Astrocyte (in vitro differentiated cells and primary cell): ENCODE data around the gene MATCAP1. TPM values are rescaled to one million over a fixed set of nuclear protein-coding genes. Genes with fewer than 3 reads are reported as not detected.

ENCODE experiments used
- DNase-seq: peaks from one replicate; pipeline ENCODE4 v3.0.0-alpha.2; 2010; ENCODE audit warnings: low read depth
- FAIRE-seq: peaks from 2 replicates; lab custom pipeline; 2011; peaks lifted over from hg19 to GRCh38; lab: Jason Lieb, UNC
- H2AFZ ChIP-seq: 2 replicates; pipeline ENCODE4 v1.6.0; 2012; ENCODE audit warnings: low read depth, low read length, inconsistent platforms
- H3K27ac ChIP-seq: 2 replicates; pipeline ENCODE4 v1.5.1; 2011; ENCODE audit warnings: low read depth, low read length, inconsistent platforms
- H3K27me3 ChIP-seq: 2 replicates; pipeline ENCODE4 v1.6.0; 2011; ENCODE audit warnings: low read length, inconsistent platforms; ENCODE audit not compliant: insufficient read depth
- H3K36me3 ChIP-seq: 2 replicates; pipeline ENCODE4 v1.5.1; 2011; ENCODE audit warnings: low read length, inconsistent platforms; ENCODE audit not compliant: insufficient read depth
- H3K4me1 ChIP-seq: 2 replicates; pipeline ENCODE4 v1.5.1; 2011; ENCODE audit warnings: low read length, inconsistent platforms; ENCODE audit not compliant: insufficient read depth
- H3K4me2 ChIP-seq: 2 replicates; pipeline ENCODE4 v1.6.0; 2012; ENCODE audit warnings: low read length, inconsistent platforms
- H3K4me3 ChIP-seq: 2 replicates; pipeline ENCODE4 v1.5.1; 2011; ENCODE audit warnings: low read depth, mild to moderate bottlenecking, low read length, inconsistent platforms; ENCODE audit not compliant: insufficient read depth
- H3K79me2 ChIP-seq: 2 replicates; pipeline ENCODE4 v1.6.0; 2012; ENCODE audit warnings: mild to moderate bottlenecking, low read length, inconsistent platforms; ENCODE audit not compliant: insufficient read depth
- H3K9ac ChIP-seq: 2 replicates; pipeline ENCODE4 v1.6.0; 2012; ENCODE audit warnings: mild to moderate bottlenecking, low read length, inconsistent platforms
- H3K9me3 ChIP-seq: 2 replicates; pipeline ENCODE4 v1.5.1; 2012; ENCODE audit warnings: low read depth, mild to moderate bottlenecking, low read length, inconsistent platforms; ENCODE audit not compliant: insufficient read depth
- H4K20me1 ChIP-seq: 2 replicates; pipeline ENCODE4 v1.6.0; 2012; ENCODE audit warnings: low read length, inconsistent platforms; ENCODE audit not compliant: insufficient read depth
- H3K27ac Mint-ChIP-seq: one replicate; pipeline ENCODE4 v1.8.0; 2021; ENCODE audit warnings: mild to moderate bottlenecking, mixed read lengths; ENCODE audit not compliant: unreplicated experiment
- H3K27me3 Mint-ChIP-seq: one replicate; pipeline ENCODE4 v1.8.0; 2021; ENCODE audit warnings: low read depth, mixed read lengths; ENCODE audit not compliant: unreplicated experiment
- H3K36me3 Mint-ChIP-seq: one replicate; pipeline ENCODE4 v1.8.0; 2021; ENCODE audit warnings: low read depth, mixed read lengths; ENCODE audit not compliant: unreplicated experiment
- H3K4me1 Mint-ChIP-seq: one replicate; pipeline ENCODE4 v1.8.0; 2021; ENCODE audit warnings: low read depth, mixed read lengths; ENCODE audit not compliant: unreplicated experiment
- H3K4me3 Mint-ChIP-seq: one replicate; pipeline ENCODE4 v1.8.0; 2021; ENCODE audit warnings: mild to moderate bottlenecking, moderate library complexity, mixed read lengths; ENCODE audit not compliant: unreplicated experiment
- H3K9me3 Mint-ChIP-seq: one replicate; pipeline ENCODE4 v1.8.0; 2021; ENCODE audit warnings: mild to moderate bottlenecking, mixed read lengths; ENCODE audit not compliant: unreplicated experiment
- EZH2 ChIP-seq: IDR thresholded peaks from 2 replicates; pipeline ENCODE4 v1.6.1; 2012; ENCODE audit warnings: mild to moderate bottlenecking, low read length, inconsistent platforms; ENCODE audit not compliant: insufficient read depth
- total RNA-seq: library from RNA; stranded (reverse); gene quantifications from 2 replicates; pipeline ENCODE4 v1.2.1, GENCODE V29; 2021
- TF ChIP-seq, protein P1 (sequence below): IDR thresholded peaks from 2 replicates; pipeline ENCODE4 v1.5.1; 2011; ENCODE audit warnings: low read depth, mild to moderate bottlenecking, inconsistent platforms, low read length, moderate library complexity; ENCODE audit not compliant: insufficient read depth

Gene MATCAP1
- total RNA-seq, 1 donor from 2014 or later = 26.1 TPM

DNA sequence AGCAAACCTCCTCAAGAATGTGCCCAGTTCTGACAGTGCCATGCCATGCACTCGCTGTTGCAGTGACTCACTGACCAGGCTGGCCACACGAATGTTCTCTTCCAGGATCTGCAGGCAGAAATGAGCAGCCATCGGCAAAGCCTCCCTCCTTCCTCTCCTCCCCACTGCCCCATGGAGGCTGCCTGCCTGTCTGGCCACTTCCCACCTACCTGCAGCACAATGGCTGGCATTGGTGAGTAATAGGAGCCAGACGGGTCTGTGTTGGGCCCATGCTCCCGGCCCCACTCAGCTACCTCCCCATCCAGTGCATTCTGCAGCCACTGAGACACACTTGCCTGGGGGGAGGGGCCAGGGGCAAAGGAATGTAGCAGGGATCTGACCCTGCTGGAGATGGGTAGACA, 2.8 kb upstream of the MATCAP1 start:
- H3K4me1 Mint-ChIP-seq = peaks cover 15% of the 10 kb centered on the region
- no peaks in the 10 kb centered on the region for H3K27me3 ChIP-seq
- no peak overlapping the region for H3K27ac Mint-ChIP-seq
- no peak overlapping the region for H2AFZ ChIP-seq
- no peaks in the 10 kb centered on the region for H3K9me3 Mint-ChIP-seq
- no peaks in the 10 kb centered on the region for H3K36me3 Mint-ChIP-seq
- H3K27me3 Mint-ChIP-seq = no peaks in the 10 kb centered on the region
- H3K4me3 Mint-ChIP-seq = no peak overlapping the region
- no peak overlapping the region for H3K4me3 ChIP-seq
- DNase-seq (no peak), FAIRE-seq (no peak)
- H3K79me2 ChIP-seq = peaks cover 12% of the 10 kb centered on the region
- peaks cover 26% of the 10 kb centered on the region for H3K4me1 ChIP-seq
- peaks cover 27% of the 10 kb centered on the region for H4K20me1 ChIP-seq
- H3K27ac ChIP-seq = no peak overlapping the region
- H3K4me2 ChIP-seq = no peak overlapping the region
- H3K9ac ChIP-seq = no peak overlapping the region
- no peaks in the 10 kb centered on the region for H3K36me3 ChIP-seq
- TF ChIP-seq EZH2 = no peak
- H3K9me3 ChIP-seq = no peaks in the 10 kb centered on the region

DNA sequence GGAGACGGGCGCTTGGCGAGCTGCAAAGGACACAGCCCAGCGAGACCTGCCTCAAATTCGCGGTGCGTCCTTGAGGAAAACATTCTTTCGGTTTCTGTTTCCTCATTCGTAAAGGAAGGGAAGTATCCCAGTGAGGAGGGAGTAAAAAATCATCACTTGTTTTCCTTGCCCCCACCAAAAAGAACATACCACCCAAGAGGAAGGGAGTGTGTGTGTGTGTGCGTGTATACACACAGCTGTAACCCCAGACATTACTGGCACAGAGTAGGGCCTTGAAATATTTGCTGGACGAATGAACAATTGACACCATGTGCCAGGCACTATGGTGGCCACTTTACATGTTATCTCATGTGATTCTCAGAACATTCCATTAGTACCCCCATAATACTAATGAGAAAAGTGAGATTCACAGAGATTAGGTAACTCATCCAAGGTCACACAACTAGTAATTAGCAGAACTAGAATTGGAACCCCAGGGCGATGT, 1.9 kb upstream of the MATCAP1 start:
- Histone ChIP-seq H4K20me1 (peaks cover 36% of the 10 kb centered on the region), H3K4me1 (peaks cover 33% of the 10 kb centered on the region), H3K79me2 (peaks cover 16% of the 10 kb centered on the region), H3K9me3 (no peaks in the 10 kb centered on the region), H3K4me3 (no peak overlapping the region), H3K36me3 (no peaks in the 10 kb centered on the region), H3K4me2 (peak overlapping the region; percentile 58), H3K27ac (no peak overlapping the region), H2AFZ (no peak overlapping the region), H3K9ac (no peak overlapping the region), H3K27me3 (no peaks in the 10 kb centered on the region)
- H3K4me3 Mint-ChIP-seq = peak overlapping the region; percentile 79
- peaks cover 1% of the 10 kb centered on the region for H3K36me3 Mint-ChIP-seq
- no peaks in the 10 kb centered on the region for H3K9me3 Mint-ChIP-seq
- H3K27me3 Mint-ChIP-seq = no peaks in the 10 kb centered on the region
- DNase-seq = no peak
- H3K4me1 Mint-ChIP-seq = peaks cover 15% of the 10 kb centered on the region
- TF ChIP-seq, protein P1, sequence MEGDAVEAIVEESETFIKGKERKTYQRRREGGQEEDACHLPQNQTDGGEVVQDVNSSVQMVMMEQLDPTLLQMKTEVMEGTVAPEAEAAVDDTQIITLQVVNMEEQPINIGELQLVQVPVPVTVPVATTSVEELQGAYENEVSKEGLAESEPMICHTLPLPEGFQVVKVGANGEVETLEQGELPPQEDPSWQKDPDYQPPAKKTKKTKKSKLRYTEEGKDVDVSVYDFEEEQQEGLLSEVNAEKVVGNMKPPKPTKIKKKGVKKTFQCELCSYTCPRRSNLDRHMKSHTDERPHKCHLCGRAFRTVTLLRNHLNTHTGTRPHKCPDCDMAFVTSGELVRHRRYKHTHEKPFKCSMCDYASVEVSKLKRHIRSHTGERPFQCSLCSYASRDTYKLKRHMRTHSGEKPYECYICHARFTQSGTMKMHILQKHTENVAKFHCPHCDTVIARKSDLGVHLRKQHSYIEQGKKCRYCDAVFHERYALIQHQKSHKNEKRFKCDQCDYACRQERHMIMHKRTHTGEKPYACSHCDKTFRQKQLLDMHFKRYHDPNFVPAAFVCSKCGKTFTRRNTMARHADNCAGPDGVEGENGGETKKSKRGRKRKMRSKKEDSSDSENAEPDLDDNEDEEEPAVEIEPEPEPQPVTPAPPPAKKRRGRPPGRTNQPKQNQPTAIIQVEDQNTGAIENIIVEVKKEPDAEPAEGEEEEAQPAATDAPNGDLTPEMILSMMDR = no peak
- no peak for TF ChIP-seq EZH2
- no peak overlapping the region for H3K27ac Mint-ChIP-seq
- no peak for FAIRE-seq

DNA sequence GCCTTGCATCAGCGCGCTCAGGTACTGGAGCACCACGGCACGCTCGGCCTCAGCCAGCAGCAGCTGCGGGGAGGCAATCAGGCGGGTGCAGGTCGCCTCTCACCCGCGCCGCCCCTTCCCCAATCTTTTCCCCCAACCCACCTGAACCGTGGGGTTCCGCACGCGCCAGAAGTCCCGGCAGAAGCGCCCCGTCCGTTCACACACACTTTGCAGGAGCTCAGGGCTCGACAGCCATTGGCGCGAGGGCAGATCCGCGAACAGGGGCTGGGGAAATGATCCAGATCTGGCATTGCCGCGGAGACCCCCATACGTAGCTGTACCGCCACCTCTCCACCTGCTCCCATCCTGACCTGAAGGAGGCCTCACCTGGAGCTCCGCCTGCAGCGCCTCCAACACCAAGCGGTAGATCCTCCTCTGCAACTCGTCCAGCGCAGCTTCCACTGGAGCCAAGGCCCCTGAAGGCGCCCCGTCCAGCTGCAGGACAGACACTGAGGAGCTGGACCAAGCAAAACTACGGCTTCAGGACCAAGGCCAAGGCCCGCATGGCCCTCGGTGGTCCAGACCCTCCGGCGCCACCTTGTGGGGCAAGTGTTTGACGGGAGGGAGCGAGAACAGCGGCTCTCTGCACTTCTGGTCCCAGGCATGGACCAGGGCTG, 1.4 kb upstream of the MATCAP1 start:
- peak overlapping the region; percentile 91 for H3K4me2 ChIP-seq
- TF ChIP-seq, protein P1 = peak; percentile 77
- TF ChIP-seq EZH2 = peak; percentile 42
- Mint-ChIP-seq H3K36me3 (peaks cover 1% of the 10 kb centered on the region), H3K27me3 (no peaks in the 10 kb centered on the region), H3K9me3 (no peaks in the 10 kb centered on the region), H3K4me3 (peak overlapping the region; percentile 79), H3K27ac (no peak overlapping the region), H3K4me1 (peaks cover 15% of the 10 kb centered on the region)
- no peak overlapping the region for H3K27ac ChIP-seq
- H2AFZ ChIP-seq = no peak overlapping the region
- no peak overlapping the region for H3K9ac ChIP-seq
- FAIRE-seq (no peak), DNase-seq (peak; percentile 72)
- no peaks in the 10 kb centered on the region for H3K9me3 ChIP-seq
- no peaks in the 10 kb centered on the region for H3K27me3 ChIP-seq
- peaks cover 41% of the 10 kb centered on the region for H4K20me1 ChIP-seq
- peaks cover 33% of the 10 kb centered on the region for H3K4me1 ChIP-seq
- H3K4me3 ChIP-seq = no peak overlapping the region
- peaks cover 21% of the 10 kb centered on the region for H3K79me2 ChIP-seq
- no peaks in the 10 kb centered on the region for H3K36me3 ChIP-seq
